ENCODE results near the gene MYADM.
A peak's percentile ranks its signal among the peaks of the same experiment; 100 is the strongest.
"Not testable (repeated sequence)": the region's sequence is repeated elsewhere in the genome, so short reads cannot be mapped to it uniquely, and the experiment has no call there.

MYADM gene

DNA sequence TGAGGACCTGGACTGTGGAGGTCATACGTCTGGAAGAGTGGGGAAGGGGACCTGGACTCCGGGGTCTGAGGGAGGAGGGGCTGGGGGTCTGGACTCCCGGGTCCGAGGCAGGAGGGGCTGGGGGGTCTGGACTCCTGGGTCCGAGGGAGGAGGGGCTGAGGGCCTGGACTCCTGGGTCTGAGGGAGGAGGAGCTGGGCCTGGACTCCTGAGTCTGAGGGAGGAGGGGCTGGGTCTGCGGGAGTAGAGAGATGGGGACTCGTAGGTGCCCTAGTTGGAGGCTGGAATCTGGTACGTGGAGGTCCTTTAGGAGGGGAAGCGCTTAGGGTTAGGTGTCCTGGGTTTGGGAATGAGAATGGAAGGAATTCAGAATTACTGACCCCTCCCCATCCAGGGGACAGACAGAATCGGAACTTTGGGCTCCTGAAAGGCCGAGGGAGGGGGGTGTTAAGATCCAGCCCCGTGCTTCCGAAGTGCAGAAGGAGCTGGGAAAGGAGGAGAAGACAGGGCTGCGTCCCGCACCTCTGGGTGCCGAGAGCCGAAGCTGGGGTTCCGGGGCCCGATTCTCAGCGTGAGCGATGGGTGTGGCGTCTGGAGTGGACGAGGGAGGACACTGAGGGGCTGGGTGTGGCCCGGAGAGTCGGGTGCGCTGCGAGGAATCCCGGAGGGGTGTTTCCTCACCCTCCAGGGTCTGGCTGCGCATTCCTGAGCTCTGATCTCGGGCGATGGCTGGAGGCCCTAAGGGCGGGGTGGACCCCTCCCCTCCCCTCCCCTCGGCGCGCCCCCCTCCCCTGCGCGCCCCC, 608 bp downstream of the MYADM start:
- ChIA-PET POLR2A (interaction anchor here (0.8 to 2.6 kb wide), 4 partner anchors 9 to 112 kb away, joined by 3 to 39 read pairs (median 6); no protein-coding TSS in a partner anchor), CTCF (interaction anchor here (0.6 to 1.1 kb wide), 2 partner anchors 156 to 797 kb away, joined by 3 read pairs; no protein-coding TSS in a partner anchor)
- DNase-seq (ENCODE audit: extremely low spot score) = no peak
- TF ChIP-seq ARNT (IDR thresholded peaks at IDR 0.05) (no peak), HDGF (IDR thresholded peaks at IDR 0.05; ENCODE audit: borderline replicate concordance) (no peak)

DNA sequence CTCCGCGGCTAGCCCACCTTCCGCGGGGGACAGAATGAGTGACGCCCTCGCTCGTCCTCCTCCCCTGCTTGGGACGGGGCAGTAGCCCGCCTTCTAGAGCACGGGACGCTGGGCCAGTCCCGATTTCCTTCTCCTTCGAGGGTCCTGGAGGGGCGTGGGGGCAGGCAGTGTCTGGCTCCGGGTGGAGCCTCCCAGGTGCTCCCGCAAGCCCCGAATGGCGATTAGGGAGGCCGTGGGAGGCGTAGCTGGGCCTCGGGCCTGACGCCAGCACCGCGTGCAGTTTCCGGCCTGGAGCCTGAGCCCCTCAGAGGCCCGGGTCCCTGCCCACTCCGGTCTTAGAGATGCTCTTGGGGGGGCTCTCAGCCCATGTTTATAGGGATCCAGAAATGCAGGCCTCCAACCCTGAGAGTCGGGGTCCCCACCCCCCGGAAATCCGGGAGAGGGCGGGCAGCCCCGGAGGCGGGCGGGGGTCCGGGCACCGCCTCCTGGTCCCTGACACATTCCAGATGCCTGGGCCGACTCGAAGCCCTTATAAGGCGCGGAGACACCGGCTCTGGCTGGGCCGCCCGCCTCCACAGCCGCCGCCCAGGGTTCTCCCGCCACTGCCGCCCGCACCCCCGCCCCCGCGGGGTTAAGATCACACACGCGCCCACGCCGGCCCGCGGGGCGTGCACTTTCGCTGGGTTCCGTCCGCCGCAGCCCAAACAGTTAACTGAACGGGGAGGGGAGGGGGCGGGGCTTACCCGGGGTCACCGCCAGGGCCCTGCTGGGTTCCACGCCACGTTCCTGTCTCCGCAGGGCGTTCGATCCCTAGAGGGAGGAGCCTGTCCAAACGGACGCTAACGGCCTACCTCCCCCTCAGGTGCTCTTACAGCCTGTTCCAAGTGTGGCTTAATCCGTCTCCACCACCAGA, 1.5 kb downstream of the MYADM start:
- CTCF ChIA-PET = interaction anchor here (1.1 kb wide), 1 partner anchor 155 kb away, joined by 3 read pairs; no protein-coding TSS in a partner anchor
- TF ChIP-seq SUZ12 (IDR thresholded peaks at IDR 0.05) (no peak), TARDBP (IDR thresholded peaks at IDR 0.05) (no peak), L3MBTL2 (conservative IDR thresholded peaks at IDR 0.05) (peak; percentile 89)
- peak; percentile 77 for DNase-seq (ENCODE audit: extremely low spot score)
- POLR2A ChIA-PET = interaction anchor here (2.6 kb wide), 1 partner anchor 10 kb away, joined by 39 read pairs; no protein-coding TSS in a partner anchor

DNA sequence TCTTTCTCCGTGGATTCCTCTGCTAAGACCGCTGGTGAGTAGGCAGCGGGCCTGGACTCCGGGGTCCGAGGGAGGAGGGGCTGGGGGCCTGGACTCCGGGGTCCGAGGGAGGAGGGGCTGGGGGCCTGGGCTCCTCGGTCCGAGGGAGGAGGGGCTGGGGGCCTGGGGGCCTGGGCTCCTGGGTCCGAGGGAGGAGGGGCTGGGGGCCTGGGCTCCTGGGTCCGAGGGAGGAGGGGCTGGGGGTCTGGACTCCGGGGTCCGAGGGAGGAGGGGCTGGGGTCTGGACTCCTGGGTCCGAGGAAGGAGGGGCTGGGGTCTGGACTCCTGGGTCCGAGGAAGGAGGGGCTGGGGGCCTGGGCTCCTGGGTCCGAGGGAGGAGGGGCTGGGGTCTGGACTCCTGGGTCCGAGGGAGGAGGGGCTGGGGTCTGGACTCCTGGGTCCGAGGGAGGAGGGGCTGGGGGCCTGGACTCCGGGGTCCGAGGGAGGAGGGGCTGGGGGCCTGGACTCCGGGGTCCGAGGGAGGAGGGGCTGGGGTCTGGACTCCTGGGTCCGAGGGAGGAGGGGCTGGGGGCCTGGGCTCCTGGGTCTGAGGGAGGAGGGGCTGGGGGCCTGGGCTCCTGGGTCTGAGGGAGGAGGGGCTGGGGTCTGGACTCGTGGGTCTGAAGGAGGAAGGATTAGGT, 2.3 kb downstream of the MYADM start:
- POLR2A ChIA-PET = interaction anchor here (1.2 kb wide), 1 partner anchor 10 kb away, joined by 5 read pairs; no protein-coding TSS in a partner anchor
- DNase-seq (ENCODE audit: extremely low spot score); CTCF ChIA-PET: not testable (repeated sequence)

DNA sequence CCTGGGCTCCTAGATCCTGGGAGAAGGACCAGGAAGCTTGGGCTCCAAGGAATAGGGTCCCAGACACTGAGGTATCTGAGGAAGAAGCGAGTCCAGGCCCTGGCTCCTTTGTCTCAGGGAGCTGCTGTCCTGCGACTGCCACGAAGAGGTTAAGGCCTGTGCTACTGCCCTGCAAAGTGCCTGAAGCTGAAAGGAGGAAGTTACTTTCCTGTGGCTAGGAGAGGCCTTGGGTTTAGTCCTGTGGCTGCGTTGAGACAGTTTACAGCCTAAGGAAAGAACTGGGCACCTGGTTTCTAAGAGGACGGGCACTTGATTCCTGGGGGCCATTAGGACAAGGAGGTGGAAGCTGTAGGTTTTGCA, 2.8 kb downstream of the MYADM start:
- no peak for TF ChIP-seq FOXM1 (IDR thresholded peaks at IDR 0.05; ENCODE audit: borderline replicate concordance)
- no peak for TF ChIP-seq ZNF384 (IDR thresholded peaks at IDR 0.05)
- no peak for TF ChIP-seq LEF1 (IDR thresholded peaks at IDR 0.05; ENCODE audit: borderline replicate concordance)
- TF ChIP-seq FOXA1 (IDR thresholded peaks at IDR 0.05) = no peak
- ChIA-PET CTCF (no interaction called here), POLR2A (interaction anchor here (1.2 kb wide), 1 partner anchor 9 kb away, joined by 5 read pairs; no protein-coding TSS in a partner anchor)
- no peak for DNase-seq (ENCODE audit: extremely low spot score)

DNA sequence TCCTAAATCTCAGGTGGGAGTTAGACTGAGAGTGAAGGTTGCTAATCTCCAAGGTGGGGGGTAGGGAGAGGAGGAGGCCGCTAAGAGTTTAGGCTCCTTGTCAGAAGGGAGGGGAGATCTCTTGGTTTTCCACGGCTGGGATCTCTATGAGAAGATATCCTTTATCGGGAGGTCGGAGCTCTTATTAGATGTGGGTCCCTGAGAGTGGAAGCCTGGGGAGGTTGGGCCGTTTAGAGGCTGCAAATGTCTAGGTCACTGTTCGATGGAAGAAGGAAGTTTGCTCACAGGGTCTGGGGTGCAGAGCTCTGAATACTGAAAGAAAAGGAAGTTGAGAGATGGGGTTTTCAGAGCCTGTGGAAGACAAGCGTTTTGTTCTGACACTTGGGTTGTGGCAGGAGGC, 3.8 kb downstream of the MYADM start:
- no peak for DNase-seq (ENCODE audit: extremely low spot score)
- POLR2A ChIA-PET = no interaction called here
- CTCF ChIA-PET = interaction anchor here (0.8 kb wide), 1 partner anchor 81 kb away, joined by 3 read pairs; no protein-coding TSS in a partner anchor
- TF ChIP-seq, protein P1, sequence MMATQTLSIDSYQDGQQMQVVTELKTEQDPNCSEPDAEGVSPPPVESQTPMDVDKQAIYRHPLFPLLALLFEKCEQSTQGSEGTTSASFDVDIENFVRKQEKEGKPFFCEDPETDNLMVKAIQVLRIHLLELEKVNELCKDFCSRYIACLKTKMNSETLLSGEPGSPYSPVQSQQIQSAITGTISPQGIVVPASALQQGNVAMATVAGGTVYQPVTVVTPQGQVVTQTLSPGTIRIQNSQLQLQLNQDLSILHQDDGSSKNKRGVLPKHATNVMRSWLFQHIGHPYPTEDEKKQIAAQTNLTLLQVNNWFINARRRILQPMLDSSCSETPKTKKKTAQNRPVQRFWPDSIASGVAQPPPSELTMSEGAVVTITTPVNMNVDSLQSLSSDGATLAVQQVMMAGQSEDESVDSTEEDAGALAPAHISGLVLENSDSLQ (IDR thresholded peaks at IDR 0.05) = no peak
- TF ChIP-seq FOXK2 (IDR thresholded peaks at IDR 0.05) (no peak), FOXA1 (IDR thresholded peaks at IDR 0.05) (no peak), ELF4 (IDR thresholded peaks at IDR 0.05) (no peak), TARDBP (IDR thresholded peaks at IDR 0.05) (no peak), ARNT (IDR thresholded peaks at IDR 0.05) (no peak)

DNA sequence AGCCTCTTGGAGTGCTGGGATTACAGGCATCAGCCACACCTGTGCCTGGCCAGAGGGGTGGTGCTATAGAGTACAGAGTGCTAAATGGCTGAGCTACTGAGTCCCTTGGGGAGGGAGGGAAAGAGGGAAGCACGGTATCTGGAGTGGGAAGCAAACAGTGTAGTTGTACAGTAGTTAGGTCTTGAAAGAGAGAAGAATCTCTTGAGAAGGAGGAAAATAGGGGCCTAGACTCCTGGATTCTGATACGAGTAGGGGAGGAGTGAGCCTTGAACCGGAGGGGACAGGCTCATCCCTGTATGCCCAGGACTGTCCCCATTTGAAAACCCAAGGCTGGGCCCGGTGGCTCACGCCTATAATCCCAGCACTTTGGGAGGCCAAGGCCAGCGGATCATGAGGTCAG, 5.1 kb downstream of the MYADM start:
- DNase-seq (ENCODE audit: extremely low spot score) = no peak
- ChIA-PET POLR2A (interaction anchor here (1.5 kb wide), 1 partner anchor 9 kb away, joined by 6 read pairs; the partner anchor contains the start of gene PRKCG), CTCF (no interaction called here)

DNA sequence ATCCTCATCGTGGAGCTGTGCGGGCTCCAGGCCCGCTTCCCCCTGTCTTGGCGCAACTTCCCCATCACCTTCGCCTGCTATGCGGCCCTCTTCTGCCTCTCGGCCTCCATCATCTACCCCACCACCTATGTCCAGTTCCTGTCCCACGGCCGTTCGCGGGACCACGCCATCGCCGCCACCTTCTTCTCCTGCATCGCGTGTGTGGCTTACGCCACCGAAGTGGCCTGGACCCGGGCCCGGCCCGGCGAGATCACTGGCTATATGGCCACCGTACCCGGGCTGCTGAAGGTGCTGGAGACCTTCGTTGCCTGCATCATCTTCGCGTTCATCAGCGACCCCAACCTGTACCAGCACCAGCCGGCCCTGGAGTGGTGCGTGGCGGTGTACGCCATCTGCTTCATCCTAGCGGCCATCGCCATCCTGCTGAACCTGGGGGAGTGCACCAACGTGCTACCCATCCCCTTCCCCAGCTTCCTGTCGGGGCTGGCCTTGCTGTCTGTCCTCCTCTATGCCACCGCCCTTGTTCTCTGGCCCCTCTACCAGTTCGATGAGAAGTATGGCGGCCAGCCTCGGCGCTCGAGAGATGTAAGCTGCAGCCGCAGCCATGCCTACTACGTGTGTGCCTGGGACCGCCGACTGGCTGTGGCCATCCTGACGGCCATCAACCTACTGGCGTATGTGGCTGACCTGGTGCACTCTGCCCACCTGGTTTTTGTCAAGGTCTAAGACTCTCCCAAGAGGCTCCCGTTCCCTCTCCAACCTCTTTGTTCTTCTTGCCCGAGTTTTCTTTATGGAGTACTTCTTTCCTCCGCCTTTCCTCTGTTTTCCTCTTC, 6.3 kb downstream of the MYADM start:
- CTCF ChIA-PET = interaction anchor here (0.5 kb wide), 1 partner anchor 186 kb away, joined by 3 read pairs; no protein-coding TSS in a partner anchor
- POLR2A ChIA-PET = no interaction called here
- DNase-seq (ENCODE audit: extremely low spot score) = no peak
- TF ChIP-seq ARNT (IDR thresholded peaks at IDR 0.05) (no peak), FOXM1 (IDR thresholded peaks at IDR 0.05; ENCODE audit: borderline replicate concordance) (no peak), L3MBTL2 (conservative IDR thresholded peaks at IDR 0.05) (no peak), LEF1 (IDR thresholded peaks at IDR 0.05; ENCODE audit: borderline replicate concordance) (no peak), SUZ12 (IDR thresholded peaks at IDR 0.05) (no peak), FOXA1 (IDR thresholded peaks at IDR 0.05) (no peak), ELF4 (IDR thresholded peaks at IDR 0.05) (no peak), TARDBP (IDR thresholded peaks at IDR 0.05) (no peak), ZNF384 (IDR thresholded peaks at IDR 0.05) (no peak), HDGF (IDR thresholded peaks at IDR 0.05; ENCODE audit: borderline replicate concordance) (no peak), NFRKB (IDR thresholded peaks at IDR 0.05) (no peak), FOXK2 (IDR thresholded peaks at IDR 0.05) (no peak), BHLHE40 (IDR thresholded peaks at IDR 0.05; ENCODE audit: borderline replicate concordance) (no peak), CTBP1 (IDR thresholded peaks at IDR 0.05; ENCODE audit: borderline replicate concordance) (no peak)
- TF ChIP-seq, protein P1 (IDR thresholded peaks at IDR 0.05) = no peak

More for the DNA sequence above, 5.1 kb downstream of the MYADM start:
- no peak for TF ChIP-seq FOXA1 (IDR thresholded peaks at IDR 0.05)

Measured in HEK293T (cell line).